DMS114 treated with DMSO at 0.1 percent for 48 hours (cell line): ENCODE measurements around the gene PEX11B.

ENCODE experiments used
- DNase-seq: peaks from one replicate; lab custom pipeline; 2025; ENCODE audit not compliant: unreplicated experiment; lab: John Stamatoyannopoulos, UW

The PEX11B gene

DNA sequence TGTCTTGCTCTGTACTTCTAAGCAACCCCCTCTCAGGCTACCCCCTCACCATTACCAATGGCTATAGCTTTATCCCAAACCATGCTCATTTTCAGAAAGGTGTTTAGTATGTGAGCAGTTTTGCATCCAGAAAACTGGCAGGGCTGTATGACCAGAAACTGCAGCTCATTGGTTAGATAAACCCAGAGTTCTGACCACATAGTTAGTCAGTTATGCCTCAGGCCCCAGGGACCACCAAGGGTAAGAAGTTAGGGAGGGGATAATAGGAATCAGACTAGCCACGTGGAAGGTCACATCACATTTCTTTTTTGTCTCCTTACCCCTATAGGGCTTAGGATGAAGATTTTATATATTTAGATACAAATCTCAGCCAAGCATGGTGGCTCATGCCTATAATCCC is 9.9 kb downstream of the PEX11B start:
- no peak for DNase-seq

DNA sequence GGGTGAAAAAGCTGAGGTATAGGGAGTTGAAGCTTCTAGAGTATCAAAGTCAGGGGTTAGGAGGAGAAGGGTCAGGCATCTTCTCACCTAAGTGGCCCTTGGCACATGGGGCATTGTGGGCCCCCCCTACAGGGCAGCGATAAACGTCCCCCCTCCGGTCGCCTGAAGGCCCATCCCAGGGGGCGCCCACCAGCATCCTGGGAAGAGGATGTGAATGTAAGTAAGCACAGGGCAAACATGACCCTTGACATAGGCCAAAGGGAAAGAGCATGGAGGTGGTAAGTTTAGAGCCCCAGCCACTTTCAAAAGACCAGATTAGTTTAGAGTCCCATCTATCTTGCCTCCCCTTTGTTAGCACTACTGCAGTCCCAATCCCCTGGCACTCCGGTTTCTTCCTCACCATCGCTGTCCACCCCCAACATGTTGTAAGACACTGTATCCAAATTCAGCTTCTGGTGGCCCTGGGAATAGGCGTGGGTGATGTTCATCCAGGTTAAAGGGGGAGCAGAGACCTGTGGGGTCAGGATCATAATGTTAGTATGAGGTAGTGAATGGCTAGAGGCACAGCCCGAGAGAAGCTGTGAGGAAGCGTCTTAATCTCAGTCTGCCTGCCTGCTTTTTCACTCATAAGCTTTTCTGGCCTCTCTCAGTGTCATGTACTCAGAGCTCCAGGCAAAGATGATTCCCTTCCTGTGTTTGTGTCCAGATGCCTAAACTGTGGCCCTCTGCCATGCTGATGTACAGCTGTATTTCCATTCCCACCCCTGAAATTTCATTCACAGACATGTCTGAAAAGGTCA is 11.4 kb downstream of the PEX11B start:
- no peak for DNase-seq

DNA sequence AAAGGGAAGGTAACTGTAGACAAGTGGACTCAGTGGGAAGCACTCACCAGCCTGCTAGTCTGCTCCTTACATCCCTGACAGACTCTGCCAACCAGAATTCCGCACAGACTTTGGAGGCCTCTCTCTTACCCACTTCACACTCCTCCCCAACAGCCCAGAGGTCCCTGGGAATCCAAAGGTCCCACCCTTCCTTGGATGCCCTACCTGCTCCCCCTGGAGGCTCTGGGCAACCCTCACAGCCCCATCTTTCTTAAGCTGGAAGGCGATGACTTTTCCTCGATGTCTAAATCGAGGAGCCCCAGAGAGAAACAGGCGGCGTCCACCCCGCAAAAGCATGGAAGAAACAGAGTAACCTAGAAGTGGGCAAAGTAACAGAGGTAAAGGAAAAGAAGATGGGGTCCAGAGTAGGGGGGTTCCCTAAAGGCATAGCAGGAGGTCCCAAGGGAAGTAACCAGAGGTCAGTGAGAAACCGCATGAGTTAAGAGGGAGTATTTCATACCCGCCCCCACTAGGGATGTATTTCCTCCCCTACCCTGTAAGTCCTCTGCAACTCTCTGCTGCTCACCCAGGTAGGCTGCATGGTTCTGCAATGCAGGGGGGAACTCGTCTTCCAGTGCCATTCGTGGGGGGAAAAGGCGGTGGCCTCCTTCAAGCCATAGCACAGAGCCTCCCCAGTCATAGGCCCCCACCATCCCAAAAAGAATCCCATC is 17.1 kb downstream of the PEX11B start:
- no peak for DNase-seq

DNA sequence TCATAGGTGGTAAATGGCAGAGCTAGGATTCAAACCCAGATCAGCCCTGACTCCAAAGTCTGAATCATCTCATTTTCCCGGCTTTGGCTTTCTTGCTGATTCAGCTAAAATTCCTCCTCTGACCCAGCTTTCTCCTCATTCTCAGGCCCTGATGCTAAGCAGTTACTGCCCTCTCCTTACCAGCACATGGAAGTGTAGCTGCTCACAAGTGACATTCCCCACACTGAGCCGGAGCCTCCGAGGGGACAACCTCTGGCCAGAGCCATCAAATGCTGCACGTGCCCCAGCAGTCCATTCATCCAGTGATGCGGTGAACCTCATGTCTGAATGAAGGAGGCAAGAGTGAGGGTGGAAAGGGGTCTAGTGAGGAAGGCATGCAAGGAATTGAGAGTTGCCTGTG is 19.8 kb downstream of the PEX11B start:
- DNase-seq, result no peak

DNA sequence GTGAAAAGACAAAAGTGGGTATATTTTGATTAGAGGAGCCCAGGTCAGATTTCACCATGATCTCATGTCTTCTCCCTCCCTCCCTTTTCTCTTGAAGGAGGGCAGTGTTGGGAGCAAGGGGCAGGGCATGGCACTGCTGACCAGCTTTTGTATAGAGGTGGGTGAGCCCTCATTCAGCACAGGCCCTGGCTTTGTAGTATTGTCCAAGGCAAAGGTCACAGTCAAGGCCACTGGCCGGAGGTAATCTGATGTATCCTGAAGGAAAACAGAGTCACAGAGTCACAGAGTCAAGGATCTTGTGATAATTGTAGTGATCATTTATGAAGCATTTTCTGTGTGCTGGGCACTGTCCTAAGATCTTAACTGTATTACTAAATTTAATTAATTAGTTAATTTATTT is 20.5 kb downstream of the PEX11B start:
- DNase-seq, result no peak

DNA sequence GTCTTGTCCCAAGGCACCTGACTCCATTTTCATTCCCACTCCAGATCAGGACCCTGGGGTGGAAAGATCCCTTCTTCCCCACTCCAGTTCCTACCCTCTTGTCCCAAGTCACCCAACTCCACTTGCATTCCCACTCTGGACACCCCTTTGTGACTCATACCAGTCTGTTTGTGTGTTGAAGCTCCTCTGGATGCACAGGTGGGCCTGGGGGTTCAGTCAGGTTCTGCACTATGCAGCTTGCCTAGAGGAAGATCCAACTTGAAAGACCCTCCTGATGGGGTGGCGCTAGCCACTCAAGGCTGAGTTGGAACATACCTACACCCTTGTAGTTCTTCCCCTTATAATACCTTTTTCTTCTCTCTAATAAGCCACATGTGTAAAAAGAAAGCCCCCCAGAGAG is 23.0 kb downstream of the PEX11B start:
- no peak for DNase-seq

DNA sequence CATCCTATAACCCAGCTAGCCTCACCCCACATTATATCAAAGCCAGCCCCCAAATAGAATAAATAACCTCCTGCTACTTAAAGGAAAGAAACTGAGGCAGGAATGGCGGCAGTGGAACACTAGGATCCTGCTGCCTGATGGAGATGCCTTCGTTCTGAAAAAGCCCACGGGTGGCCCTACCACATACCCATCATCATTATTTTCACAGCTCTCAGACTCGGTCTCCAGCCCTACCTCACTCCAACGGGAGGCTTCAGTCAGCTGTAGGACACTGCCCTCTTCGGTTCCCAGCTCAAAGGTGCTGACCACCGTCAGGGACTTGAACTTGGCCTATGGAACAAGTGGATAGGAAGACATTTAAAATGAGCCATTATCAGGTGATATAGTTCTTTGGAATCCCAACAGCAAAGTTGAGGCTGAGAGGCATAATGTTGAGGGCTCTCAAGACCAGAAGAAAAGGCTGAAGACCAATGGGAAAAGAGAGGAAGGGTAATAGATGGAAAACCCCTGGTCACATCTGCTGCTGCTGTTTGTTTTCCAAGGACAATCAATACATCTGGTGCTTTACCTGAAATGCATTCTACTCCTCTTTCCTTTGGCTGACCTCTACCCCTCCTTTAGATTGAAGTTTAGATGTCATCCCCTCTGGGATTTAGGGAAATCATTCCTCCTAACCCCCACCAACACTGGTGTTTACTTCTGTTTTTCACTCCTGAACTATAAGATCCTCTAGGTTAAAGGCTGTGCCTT is 25.0 kb downstream of the PEX11B start:
- no peak for DNase-seq

DNA sequence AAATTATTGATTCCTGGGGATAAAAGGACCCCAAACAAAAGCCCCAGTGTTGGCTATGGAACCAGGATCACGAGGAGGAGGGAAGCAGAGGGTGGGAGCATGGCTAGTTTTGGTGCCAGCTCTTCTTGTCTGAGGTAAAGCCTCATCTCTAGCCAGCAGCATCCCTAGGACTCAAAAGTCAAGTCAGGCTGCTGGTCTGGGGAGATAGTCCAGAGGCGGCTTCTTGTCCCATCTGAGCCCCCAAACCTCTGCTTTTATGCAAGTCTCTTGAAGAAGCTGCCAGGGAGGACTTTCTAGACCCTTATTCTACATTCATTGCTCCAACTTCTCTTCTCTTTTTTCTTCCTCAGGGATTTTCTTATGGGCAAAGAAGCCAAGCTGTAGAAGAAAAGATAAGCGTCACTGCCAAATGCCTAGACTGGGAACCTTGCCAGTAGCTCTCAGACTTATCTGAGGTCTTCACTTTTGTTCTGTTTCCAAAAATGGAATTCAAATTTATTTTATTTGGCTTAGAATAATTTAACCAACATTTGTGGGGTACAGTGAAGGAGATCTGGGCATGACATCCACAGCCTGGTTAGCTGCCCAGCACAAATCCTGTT is 25.9 kb downstream of the PEX11B start:
- DNase-seq, result no peak

DNA sequence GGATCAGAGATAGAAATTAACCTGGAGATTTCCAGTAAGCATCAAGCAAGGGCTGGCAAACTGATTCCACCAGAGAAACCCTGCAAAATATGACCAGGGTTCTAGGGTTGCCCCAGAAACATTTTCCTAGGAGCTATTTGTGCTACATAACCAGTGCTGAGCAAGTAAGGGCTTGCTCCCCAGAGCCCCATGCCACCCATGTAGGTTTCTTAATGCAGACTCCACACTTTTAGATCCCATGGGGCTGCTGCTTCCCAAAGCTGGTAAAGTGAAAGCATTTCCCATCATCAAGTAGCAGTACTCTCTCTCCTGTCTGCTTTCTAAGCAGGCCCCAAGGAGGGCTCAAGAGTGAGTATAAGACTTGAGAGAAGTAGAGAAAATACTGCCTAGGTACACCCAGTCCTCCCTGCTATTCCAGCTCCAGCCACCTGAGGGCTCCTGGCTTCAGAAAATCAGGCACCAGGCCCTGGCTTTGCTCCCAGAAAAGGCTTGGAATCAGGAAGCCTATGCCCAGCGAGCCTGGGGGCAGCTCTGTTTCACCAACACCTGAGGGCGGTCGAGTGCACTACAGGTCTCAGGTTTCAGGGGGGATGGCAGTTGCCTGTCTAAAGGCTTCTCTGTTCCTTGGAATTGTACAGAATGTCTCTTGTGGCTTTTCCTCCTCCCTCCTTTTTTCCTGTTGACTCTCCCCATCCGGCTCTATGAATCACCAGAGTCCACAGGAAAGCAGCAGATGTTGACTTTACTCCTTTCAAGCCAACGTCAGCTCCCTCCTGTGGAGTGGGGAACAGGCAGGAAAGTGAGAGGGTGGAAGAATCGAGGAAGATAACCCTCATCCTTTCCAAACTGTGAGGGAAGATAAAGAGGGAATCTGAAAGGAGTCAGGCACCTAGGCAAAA is 26.7 kb downstream of the PEX11B start:
- peak; percentile 93 for DNase-seq

DNA sequence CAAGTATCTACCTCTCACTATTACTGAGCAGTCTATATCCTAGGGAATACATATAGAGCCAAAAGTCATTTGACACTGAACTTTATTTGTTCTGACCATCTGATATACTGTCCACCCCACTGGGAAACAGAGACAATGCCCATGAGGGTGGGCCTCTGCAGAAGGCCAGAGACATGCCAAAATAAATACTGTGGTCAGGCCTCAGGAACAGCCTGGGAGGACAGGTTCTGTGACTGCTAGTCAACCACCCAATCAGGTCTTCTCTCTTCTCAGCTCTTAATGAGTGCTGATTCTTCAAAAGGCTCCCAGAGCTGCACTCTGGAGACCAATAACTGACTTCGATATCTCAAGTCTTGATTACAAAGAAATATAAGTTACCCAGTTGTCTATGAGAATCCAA is 27.4 kb downstream of the PEX11B start:
- DNase-seq, result no peak

DNA sequence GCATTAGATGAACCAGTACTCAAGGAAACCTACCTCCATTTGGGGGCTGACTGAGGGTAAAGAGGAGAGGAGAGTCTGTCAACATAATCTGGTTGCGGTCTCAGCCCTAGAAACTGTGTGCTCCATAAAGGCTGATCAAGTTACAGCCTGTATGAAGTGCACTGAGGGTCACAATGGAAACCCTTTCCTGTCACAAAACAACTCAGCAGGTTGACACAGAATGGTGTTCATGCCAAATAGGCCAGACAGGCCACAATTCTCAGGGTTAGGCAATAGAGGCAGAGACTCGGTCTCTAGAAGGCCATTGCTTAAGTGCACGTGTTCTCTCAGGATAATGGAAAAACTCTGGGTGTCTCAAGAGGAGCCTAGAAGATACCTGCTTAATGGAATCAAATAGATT is 28.8 kb downstream of the PEX11B start:
- no peak for DNase-seq

DNA sequence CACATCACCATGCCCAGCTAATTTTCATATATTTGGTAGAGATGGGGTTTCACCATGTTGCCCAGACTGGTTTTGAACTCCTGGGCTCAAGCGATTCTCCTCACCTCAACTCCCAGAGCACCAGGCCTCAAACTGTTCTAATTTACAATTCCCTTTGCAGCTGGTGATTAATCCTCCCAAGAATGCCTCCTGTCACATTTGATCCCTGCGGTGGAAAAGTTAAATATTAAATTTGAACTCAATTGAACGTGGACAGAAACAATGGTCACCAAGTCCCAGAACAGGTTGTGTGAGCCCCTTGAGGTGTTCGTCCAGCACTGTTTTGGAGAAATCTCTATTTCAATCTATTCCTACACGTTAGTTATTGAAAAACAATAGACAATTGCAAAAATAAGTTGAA is 30.9 kb downstream of the PEX11B start:
- no peak for DNase-seq

DNA sequence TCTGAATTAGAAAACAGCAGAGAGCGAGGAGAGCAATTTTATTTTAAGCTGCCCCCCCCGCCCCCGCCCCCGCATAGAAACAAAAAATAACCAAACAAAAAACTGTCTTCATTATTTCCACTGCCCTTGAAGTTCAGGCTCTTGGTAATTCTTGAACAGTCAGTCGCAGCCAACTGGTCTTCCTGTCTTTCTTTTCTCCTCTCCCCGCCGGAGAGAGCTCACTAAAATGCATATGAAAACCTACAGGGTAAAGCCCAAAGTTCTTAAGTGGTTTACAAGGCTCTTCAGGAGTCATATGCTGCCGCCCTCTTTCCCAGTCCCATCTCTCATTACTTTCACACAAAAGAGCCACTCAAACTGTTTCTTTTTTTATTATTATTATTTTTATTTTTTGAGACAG is 31.7 kb downstream of the PEX11B start:
- no peak for DNase-seq

DNA sequence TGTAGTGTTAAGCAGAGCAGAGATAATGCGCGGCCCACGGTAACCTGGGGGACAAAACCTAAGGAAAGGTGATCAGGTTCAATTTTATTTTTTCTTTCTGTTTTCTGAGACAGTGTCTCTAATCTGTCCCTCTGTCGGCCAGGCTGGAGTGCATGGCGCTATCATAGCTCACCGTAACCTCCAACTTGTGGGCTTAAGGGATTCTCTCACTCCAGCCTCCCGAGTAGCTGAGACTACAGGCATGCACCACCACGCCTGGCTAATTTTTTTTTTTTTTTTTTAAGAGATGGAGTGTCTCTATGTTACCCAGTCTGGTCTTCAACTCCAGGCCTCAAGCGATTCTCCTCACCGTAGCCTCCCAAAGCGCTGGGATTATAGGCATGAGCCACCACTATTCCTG is 32.1 kb downstream of the PEX11B start:
- DNase-seq, result no peak

DNA sequence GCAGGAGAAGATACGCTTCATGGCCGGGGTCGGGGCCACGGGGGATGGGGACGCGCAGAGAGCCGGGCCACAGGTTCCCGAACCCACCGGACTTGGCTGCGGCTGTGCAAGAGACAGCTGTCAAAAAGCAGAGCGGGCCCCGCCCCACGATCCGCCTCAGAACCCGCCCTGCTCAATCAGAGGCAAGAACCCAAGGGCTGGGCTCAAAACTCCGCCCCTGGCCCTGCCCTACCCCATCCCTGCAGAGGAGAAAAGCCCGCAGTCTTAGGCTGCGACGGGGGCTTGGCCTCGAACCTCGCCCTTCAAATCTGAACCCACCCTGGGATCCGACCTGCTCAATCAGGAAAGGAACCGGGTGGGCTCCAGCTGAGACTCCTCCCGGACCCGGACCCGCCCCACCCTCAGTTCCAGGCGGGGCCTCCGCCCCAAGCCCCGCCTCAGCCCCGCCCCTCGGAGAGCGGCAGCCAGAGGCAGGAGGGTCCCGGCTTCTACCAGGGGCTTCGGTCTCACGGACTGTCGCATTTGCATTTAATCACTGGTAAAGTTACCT is 32.7 kb downstream of the PEX11B start, which contains the start of gene ANKRD35:
Gene ANKRD35, minus strand, starts transcription at position 129 of the 550 bp plus-strand sequence. Its CDS starts 108 bp downstream, at position 21.
- DNase-seq, result peak; percentile 86

DNA sequence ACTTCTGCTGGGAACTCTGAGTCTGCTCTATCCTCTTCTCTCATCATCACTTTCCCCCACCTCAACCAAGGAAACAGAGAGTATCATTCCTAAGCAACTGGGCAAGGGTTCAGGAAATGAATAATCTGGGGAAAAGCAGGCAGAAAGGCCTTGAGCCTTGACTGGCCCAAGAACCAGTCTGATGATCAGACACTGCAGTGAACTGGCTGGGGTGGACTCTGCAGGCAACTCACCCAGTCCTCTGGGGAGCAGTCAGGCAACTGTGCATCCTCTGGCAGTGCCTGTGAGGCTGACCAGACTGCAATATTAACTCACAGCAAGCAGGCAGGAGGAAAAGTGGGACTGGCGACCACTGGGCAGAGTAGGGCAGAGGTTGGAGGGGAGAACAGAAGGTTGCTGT is 33.8 kb downstream of the PEX11B start:
- DNase-seq, result no peak

DNA sequence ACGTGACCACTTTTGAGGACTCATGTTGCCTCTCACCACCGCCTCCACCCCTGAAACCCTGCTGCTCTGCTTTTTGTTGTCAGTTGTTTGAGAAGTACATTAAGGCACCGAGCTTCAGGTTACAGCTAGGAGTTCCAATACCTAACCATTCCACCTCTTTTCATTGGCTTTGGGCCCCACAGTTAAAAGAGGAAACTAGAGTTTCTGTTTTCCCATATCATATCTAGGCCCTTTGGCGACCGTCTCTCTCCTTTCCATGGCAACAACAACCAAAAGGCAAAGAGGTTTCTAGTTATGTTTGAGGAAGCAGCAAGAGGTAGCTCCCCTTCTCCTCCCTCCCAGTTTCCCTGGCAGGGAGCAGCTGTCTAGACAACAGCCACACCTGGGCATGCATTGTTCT is 38.7 kb downstream of the PEX11B start:
- no peak for DNase-seq

DNA sequence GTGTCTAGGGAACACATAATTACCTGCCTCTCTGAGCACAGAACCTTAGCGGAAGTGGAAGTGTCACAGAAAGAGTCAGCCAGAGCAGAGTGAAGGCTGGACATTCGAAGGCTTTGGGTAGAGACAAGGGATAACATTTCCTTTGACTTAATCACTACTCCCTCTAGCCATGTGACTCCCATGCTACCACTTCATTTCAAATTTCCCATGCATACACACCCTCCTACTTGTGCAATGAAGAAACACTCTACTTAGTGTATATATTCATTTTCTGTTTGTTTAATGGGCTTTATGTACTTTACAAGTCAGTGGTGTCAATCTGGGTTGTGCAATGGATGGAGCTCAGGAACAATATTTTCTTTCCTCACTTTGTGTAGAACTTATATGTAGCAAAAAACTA is 39.8 kb downstream of the PEX11B start:
- no peak for DNase-seq

DNA sequence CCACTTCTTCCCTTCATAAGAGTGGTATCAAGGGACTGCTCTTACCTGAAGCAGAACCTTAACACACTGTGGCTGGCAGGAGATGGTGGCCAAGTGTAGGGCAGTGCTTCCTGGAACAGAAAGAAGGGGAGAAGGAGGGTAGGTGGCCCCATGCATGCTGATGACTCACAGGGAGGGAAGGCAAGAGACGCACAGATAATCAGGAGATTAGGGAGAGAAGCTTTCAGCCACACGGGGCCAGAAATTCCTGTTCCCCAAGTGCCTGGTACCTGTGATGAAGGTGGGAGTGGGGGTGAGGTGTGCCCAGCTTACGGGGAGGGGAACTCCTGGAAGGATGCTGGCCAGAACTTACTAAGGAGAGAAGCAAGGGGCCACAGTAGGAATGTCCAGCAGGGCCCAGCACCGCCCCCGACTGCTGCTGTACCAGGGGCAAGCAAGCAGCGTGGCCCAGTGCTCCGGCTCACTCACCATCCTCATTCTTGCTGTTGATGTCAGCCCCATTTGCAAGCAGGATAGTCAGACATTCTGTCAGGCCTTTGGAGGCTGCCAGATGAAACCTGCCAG is 40.5 kb downstream of the PEX11B start:
- DNase-seq, result no peak

DNA sequence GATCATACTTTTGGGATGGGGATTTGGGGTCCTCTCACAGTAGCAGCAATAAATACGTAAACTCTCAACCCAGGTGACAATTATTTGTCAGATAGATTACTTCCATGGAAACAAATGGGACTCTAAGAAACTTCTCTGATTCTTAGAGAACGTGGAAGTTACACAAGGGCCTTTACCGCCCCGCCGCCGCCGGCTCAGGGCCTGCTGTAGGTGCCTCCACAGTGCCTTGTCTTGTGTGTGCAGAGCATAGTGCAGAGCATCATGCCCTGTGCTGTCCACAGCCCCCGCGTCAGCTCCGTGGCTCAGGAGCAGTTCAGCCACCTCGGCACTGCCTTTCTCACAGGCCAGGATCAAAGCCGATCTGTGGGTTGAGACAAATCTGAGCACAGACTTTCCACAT is 43.9 kb downstream of the PEX11B start:
- DNase-seq, result no peak
